ENCODE data around the gene KRT13.

Gene KRT13

GRCh38 chr17:41457676-41458075 lies 47.7 kb downstream of the KRT13 start:
- no peak for DNase-seq (ENCODE audit: low read depth)
- TF ChIP-seq CTCF (IDR thresholded peaks at IDR 0.05; ENCODE audit: insufficient read depth, low read depth, low read length, missing control alignments) = no peak
- H3K4me3 ChIP-seq (ENCODE audit: low read depth, low read length) = no peak overlapping the region

- no peak for TF ChIP-seq CTCF (IDR thresholded peaks at IDR 0.05; ENCODE audit: insufficient read depth, low read depth, low read length, missing control alignments)
- no peak overlapping the region for H3K4me3 ChIP-seq (ENCODE audit: low read depth, low read length)
- no peak for DNase-seq (ENCODE audit: low read depth)
Measured at GRCh38 chr17:41456204-41456603, 49.2 kb downstream of the KRT13 start.

- DNase-seq (ENCODE audit: low read depth) = no peak
- no peak for TF ChIP-seq CTCF (IDR thresholded peaks at IDR 0.05; ENCODE audit: insufficient read depth, low read depth, low read length, missing control alignments)
- H3K4me3 ChIP-seq (ENCODE audit: low read depth, low read length) = no peak overlapping the region
Measured at GRCh38 chr17:41455236-41455635, 50.2 kb downstream of the KRT13 start.

- H3K4me3 ChIP-seq (ENCODE audit: low read depth, low read length) = no peak overlapping the region
- no peak for DNase-seq (ENCODE audit: low read depth)
- no peak for TF ChIP-seq CTCF (IDR thresholded peaks at IDR 0.05; ENCODE audit: insufficient read depth, low read depth, low read length, missing control alignments)
Measured at GRCh38 chr17:41453066-41453465, 52.3 kb downstream of the KRT13 start.

GRCh38 chr17:41452281-41452680 lies 53.1 kb downstream of the KRT13 start:
- no peak for TF ChIP-seq CTCF (IDR thresholded peaks at IDR 0.05; ENCODE audit: insufficient read depth, low read depth, low read length, missing control alignments)
- DNase-seq (ENCODE audit: low read depth) = no peak
- H3K4me3 ChIP-seq (ENCODE audit: low read depth, low read length) = no peak overlapping the region

- DNase-seq (ENCODE audit: low read depth) = no peak
Measured at GRCh38 chr17:41451154-41451728, 54.2 kb downstream of the KRT13 start.

More at GRCh38 chr17:41451154-41451728, 54.2 kb downstream of the KRT13 start:
- H3K4me3 ChIP-seq (ENCODE audit: low read depth, low read length) = no peak overlapping the region
- no peak for TF ChIP-seq CTCF (IDR thresholded peaks at IDR 0.05; ENCODE audit: insufficient read depth, low read depth, low read length, missing control alignments)
